GM23338 (cell line): Measurements from ENCODE around the gene KCNF1. TPM values are rescaled to one million over a fixed set of nuclear protein-coding genes. Genes with fewer than 3 reads are reported as not detected.

Source experiments
- ATAC-seq: fragments of 200-7000 bp; cut with Tn5 transposase; 3 replicates; pipeline ENCODE4 v1.9.1; 2020
- DNase-seq: peaks from one replicate; pipeline ENCODE4 v3.0.0-alpha.2; 2015; ENCODE audit warnings: low spot score
- H2AFZ ChIP-seq: fragments of 200-600 bp; sonication (generic); 2 replicates; pipeline ENCODE4 v1.8.0; 2016; ENCODE audit warnings: antibody characterized with exemption, mild to moderate bottlenecking, moderate library complexity
- H3F3A ChIP-seq: fragments of 200-600 bp; sonication (generic); replicated peaks from 2 replicates; pipeline ENCODE4 v1.8.0; 2017; ENCODE audit warnings: antibody characterized with exemption, mixed run types, low read depth
- H3K27ac ChIP-seq: fragments of 200-600 bp; sonication (generic); 2 replicates; pipeline ENCODE4 v1.6.1; 2016; ENCODE audit warnings: low read depth
- H3K27me3 ChIP-seq: fragments of 200-600 bp; sonication (generic); 2 replicates; pipeline ENCODE4 v1.8.0; 2016; ENCODE audit warnings: mild to moderate bottlenecking, mixed run types, moderate library complexity; ENCODE audit not compliant: insufficient read depth
- H3K36me3 ChIP-seq: fragments of 200-600 bp; sonication (generic); 2 replicates; pipeline ENCODE4 v1.8.0; 2016; ENCODE audit warnings: mild to moderate bottlenecking; ENCODE audit not compliant: insufficient read depth
- H3K4me1 ChIP-seq: fragments of 200-600 bp; sonication (generic); 2 replicates; pipeline ENCODE4 v1.8.0; 2016; ENCODE audit warnings: mild to moderate bottlenecking, moderate library complexity; ENCODE audit not compliant: insufficient read depth
- H3K4me2 ChIP-seq: fragments of 200-600 bp; sonication (generic); 2 replicates; pipeline ENCODE4 v1.7.1; 2017; ENCODE audit warnings: mixed run types
- H3K4me3 ChIP-seq: fragments of 200-600 bp; sonication (generic); 2 replicates; pipeline ENCODE4 v1.6.1; 2016; ENCODE audit warnings: mixed run types
- H3K79me2 ChIP-seq: fragments of 200-600 bp; sonication (generic); replicated peaks from 2 replicates; pipeline ENCODE4 v1.8.0; 2017; ENCODE audit warnings: mild to moderate bottlenecking; ENCODE audit not compliant: insufficient read depth
- H3K9me2 ChIP-seq: fragments of 200-600 bp; sonication (generic); 2 replicates; pipeline ENCODE4 v1.8.0; 2017; ENCODE audit not compliant: insufficient read depth
- H4K20me1 ChIP-seq: fragments of 200-600 bp; sonication (generic); replicated peaks from 2 replicates; pipeline ENCODE4 v1.8.0; 2017; ENCODE audit warnings: mild to moderate bottlenecking; ENCODE audit not compliant: insufficient read depth
- H3K27ac Mint-ChIP-seq: 2 replicates; pipeline ENCODE4 v1.8.0; 2020; ENCODE audit warnings: inconsistent platforms, mild to moderate bottlenecking, moderate library complexity, mixed read lengths
- H3K27me3 Mint-ChIP-seq: 3 replicates; pipeline ENCODE4 v1.8.0; 2022; ENCODE audit warnings: low read depth, mild to moderate bottlenecking, moderate library complexity, mixed read lengths, inconsistent platforms; ENCODE audit not compliant: insufficient read depth, poor library complexity
- H3K36me3 Mint-ChIP-seq: 3 replicates; pipeline ENCODE4 v1.8.0; 2021; ENCODE audit warnings: low read depth, mild to moderate bottlenecking, inconsistent platforms, moderate library complexity, mixed read lengths
- H3K4me1 Mint-ChIP-seq: 3 replicates; pipeline ENCODE4 v1.8.0; 2020; ENCODE audit warnings: mild to moderate bottlenecking, inconsistent platforms, mixed read lengths
- H3K4me3 Mint-ChIP-seq: 3 replicates; pipeline ENCODE4 v1.8.0; 2021; ENCODE audit warnings: moderate library complexity, mild to moderate bottlenecking, inconsistent platforms, mixed read lengths
- H3K9me3 Mint-ChIP-seq: 3 replicates; pipeline ENCODE4 v1.8.0; 2020; ENCODE audit warnings: moderate library complexity, mild to moderate bottlenecking, inconsistent platforms, mixed read lengths
- ETS1 ChIP-seq: IDR thresholded peaks from 2 replicates; pipeline ENCODE4 v1.6.1; 2016; ENCODE audit warnings: antibody characterized with exemption
- NANOG ChIP-seq: IDR thresholded peaks from 2 replicates; pipeline ENCODE4 v1.6.1; 2016; ENCODE audit warnings: antibody characterized with exemption, borderline replicate concordance
- STAT1 ChIP-seq: IDR thresholded peaks from one replicate; pipeline ENCODE4 v1.6.1; 2016; ENCODE audit warnings: antibody characterized with exemption; ENCODE audit not compliant: unreplicated experiment
- ZNF114 ChIP-seq: fragments of 250-450 bp; sonication (Bioruptor Pico); IDR thresholded peaks from 2 replicates; pipeline ENCODE4 v1.5.0; 2020; ENCODE audit warnings: mild to moderate bottlenecking, moderate library complexity
- ZNF331 ChIP-seq: fragments of 250-450 bp; sonication (Bioruptor Pico); IDR thresholded peaks from 2 replicates; pipeline ENCODE4 v1.5.0; 2020; ENCODE audit warnings: low read depth, mild to moderate bottlenecking, moderate library complexity
- ZNF462 ChIP-seq: fragments of 250-450 bp; sonication (Bioruptor Pico); IDR thresholded peaks from 2 replicates; pipeline ENCODE4 v1.5.0; 2020; ENCODE audit warnings: mild to moderate bottlenecking, moderate library complexity
- polyA plus RNA-seq: library from polyadenylated mRNA; unstranded; fragments of >200 nt; fragmentation: Nextera tagmentation; extraction: Ambion mirVana; gene quantifications from 2 replicates; pipeline ENCODE4 v1.2.1, GENCODE V29; 2016
- total RNA-seq: library from RNA; depleted of rRNA; stranded (reverse); fragments of >200 nt; shearing (Covaris generic); gene quantifications from 2 replicates; pipeline ENCODE4 v1.2.3, GENCODE V29; 2014

Gene KCNF1
- total and polyA plus RNA-seq, 2 experiments from 2014 or later: 0.11 to 1.5 TPM

- H2AFZ ChIP-seq: no peak overlapping the region
- ATAC-seq: no peak
Observed at GRCh38 chr2:10954856-10955818, 43.4 kb downstream of the KCNF1 start.

More at GRCh38 chr2:10954856-10955818, 43.4 kb downstream of the KCNF1 start:
- H3F3A ChIP-seq: no peaks in the 10 kb centered on the region
- Mint-ChIP-seq H3K36me3 (peaks cover 17% of the 10 kb centered on the region), H3K9me3 (peaks cover 24% of the 10 kb centered on the region), H3K27ac (no peak overlapping the region), H3K27me3 (peaks cover 18% of the 10 kb centered on the region), H3K4me3 (no peak overlapping the region), H3K4me1 (no peaks in the 10 kb centered on the region)
- no peaks in the 10 kb centered on the region for H3K4me1 ChIP-seq
- H4K20me1 ChIP-seq: no peaks in the 10 kb centered on the region
- no peak overlapping the region for H3K4me2 ChIP-seq
- no peaks in the 10 kb centered on the region for H3K36me3 ChIP-seq
- TF ChIP-seq ZNF114 (CRISPR knock-in tag): no peak
- no peak for TF ChIP-seq STAT1
- TF ChIP-seq ZNF462: no peak
- TF ChIP-seq ZNF331 (CRISPR knock-in tag): no peak
- no peak for TF ChIP-seq NANOG
- no peak for TF ChIP-seq ETS1
- no peaks in the 10 kb centered on the region for H3K27me3 ChIP-seq
- H3K9me2 ChIP-seq: no peaks in the 10 kb centered on the region
- no peak for DNase-seq
- no peak overlapping the region for H3K27ac ChIP-seq
- H3K4me3 ChIP-seq: no peak overlapping the region
- no peaks in the 10 kb centered on the region for H3K79me2 ChIP-seq
